ENCODE results near the gene CRISP3.
"Not testable (repeated sequence)": the region's sequence is repeated elsewhere in the genome, so short reads cannot be mapped to it uniquely, and the experiment has no call there.

CRISP3 gene

GRCh38 chr6:49744259-49744658, at the start of gene CRISP3:
CRISP3 (minus strand) TSS chr6:49744388; CDS start chr6:49744367, 21 bp downstream.
- no peak for DNase-seq (ENCODE audit: low spot score)

GRCh38 chr6:49790341-49790740, 46.2 kb upstream of the CRISP3 start:
- no peak for DNase-seq (ENCODE audit: low spot score)

GRCh38 chr6:49787176-49787575, 43.0 kb upstream of the CRISP3 start, which contains the start of gene PGK2:
PGK2 (minus strand) TSS chr6:49787285; CDS start chr6:49787187, 98 bp downstream.
- no peak for DNase-seq (ENCODE audit: low spot score)

GRCh38 chr6:49784272-49784671, 40.1 kb upstream of the CRISP3 start:
- no peak for DNase-seq (ENCODE audit: low spot score)

- DNase-seq (ENCODE audit: low spot score) = no peak
Observed at GRCh38 chr6:49782725-49783124, 38.5 kb upstream of the CRISP3 start.

- DNase-seq (ENCODE audit: low spot score) = no peak
Observed at GRCh38 chr6:49782293-49782692, 38.1 kb upstream of the CRISP3 start.

- DNase-seq (ENCODE audit: low spot score) = no peak
Observed at GRCh38 chr6:49776444-49776843, 32.3 kb upstream of the CRISP3 start.

GRCh38 chr6:49775043-49775442, 30.9 kb upstream of the CRISP3 start:
- DNase-seq (ENCODE audit: low spot score) = no peak

- no peak for DNase-seq (ENCODE audit: low spot score)
Observed at GRCh38 chr6:49772285-49772684, 28.1 kb upstream of the CRISP3 start.

GRCh38 chr6:49766762-49767161, 22.6 kb upstream of the CRISP3 start:
- no peak for DNase-seq (ENCODE audit: low spot score)

GRCh38 chr6:49764571-49765236, 20.5 kb upstream of the CRISP3 start:
- no peak for DNase-seq (ENCODE audit: low spot score)

- no peak for DNase-seq (ENCODE audit: low spot score)
Observed at GRCh38 chr6:49743429-49743828, 759 bp downstream of the CRISP3 start.

- no peak for DNase-seq (ENCODE audit: low spot score)
Observed at GRCh38 chr6:49739423-49739822, 4.8 kb downstream of the CRISP3 start.

GRCh38 chr6:49736017-49736508, 8.1 kb downstream of the CRISP3 start:
- no peak for DNase-seq (ENCODE audit: low spot score)

- DNase-seq (ENCODE audit: low spot score) = no peak
Observed at GRCh38 chr6:49733680-49734079, 10.5 kb downstream of the CRISP3 start.

GRCh38 chr6:49732781-49733180, 11.4 kb downstream of the CRISP3 start:
- no peak for DNase-seq (ENCODE audit: low spot score)

- DNase-seq (ENCODE audit: low spot score) = no peak
Observed at GRCh38 chr6:49730251-49730650, 13.9 kb downstream of the CRISP3 start.

GRCh38 chr6:49723917-49724316, 20.3 kb downstream of the CRISP3 start:
- DNase-seq (ENCODE audit: low spot score) = not testable (repeated sequence)

GRCh38 chr6:49721297-49721696, 22.9 kb downstream of the CRISP3 start:
- no peak for DNase-seq (ENCODE audit: low spot score)

GRCh38 chr6:49720372-49720771, 23.8 kb downstream of the CRISP3 start:
- no peak for DNase-seq (ENCODE audit: low spot score)

GRCh38 chr6:49713346-49713745, 30.8 kb downstream of the CRISP3 start, which contains the start of gene CRISP2:
CRISP2 (minus strand) TSS chr6:49713543; CDS start chr6:49709196, 4,347 bp downstream.
- no peak for DNase-seq (ENCODE audit: low spot score)

GRCh38 chr6:49698478-49698877, 45.7 kb downstream of the CRISP3 start:
- DNase-seq (ENCODE audit: low spot score) = no peak

GRCh38 chr6:49693512-49693911, 50.7 kb downstream of the CRISP3 start:
- DNase-seq (ENCODE audit: low spot score) = no peak

- DNase-seq (ENCODE audit: low spot score) = no peak
Observed at GRCh38 chr6:49692534-49692933, 51.7 kb downstream of the CRISP3 start.
